Eye (tissue), 1 donor: ENCODE measurements around the gene SHLD1.

ENCODE experiments used
- DNase-seq: peaks from one replicate; pipeline ENCODE4 v3.0.0-alpha.2; 2015

SHLD1 gene

DNA sequence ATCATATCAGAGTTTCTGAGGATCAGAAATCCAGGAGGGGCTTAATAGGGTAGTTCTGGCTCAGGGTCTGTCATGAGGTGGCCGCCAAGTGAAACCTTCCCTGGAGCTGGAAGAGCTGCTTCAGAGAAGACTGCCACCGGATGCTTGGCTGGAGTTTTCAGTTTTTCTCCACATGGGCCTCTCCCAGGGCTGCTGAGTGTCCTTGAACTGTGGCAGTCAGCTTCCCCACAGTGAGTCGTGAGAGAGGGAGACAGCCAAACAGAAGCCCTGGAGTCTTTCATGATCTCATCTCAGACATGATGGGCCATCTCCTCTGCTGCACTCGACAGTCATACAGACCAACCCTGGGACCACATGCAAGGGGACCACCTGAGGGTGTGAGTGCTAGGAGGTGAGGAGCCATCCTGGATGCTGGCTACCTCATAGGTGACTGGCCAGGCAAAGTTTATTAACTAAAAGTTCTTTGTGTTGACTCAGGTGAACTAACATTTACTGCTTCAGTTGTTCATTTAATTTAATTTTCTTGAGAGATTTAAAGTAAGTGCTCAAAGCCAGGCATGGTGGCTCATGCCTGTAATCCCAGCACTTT, 71.5 kb downstream of the SHLD1 start:
- DNase-seq: no peak

DNA sequence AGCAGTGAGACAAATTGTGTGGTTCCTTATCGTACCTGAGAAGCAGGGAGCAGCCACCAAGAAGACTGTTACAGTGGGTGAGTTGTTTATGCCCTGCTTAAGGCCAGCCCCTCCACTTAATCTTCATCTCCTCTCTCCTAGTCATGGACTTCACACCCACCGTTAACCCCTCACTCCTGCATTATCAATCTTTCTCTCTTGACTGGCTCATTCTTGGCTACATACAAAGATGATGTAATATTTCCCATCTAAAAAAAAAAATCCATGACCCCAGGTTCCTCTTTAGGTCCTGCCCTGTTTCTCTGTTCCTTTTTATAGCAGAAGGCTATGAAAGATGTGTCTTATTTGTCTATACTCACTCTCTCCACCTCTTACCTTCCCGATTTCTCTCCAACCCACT, 72.4 kb downstream of the SHLD1 start:
- DNase-seq: no peak

DNA sequence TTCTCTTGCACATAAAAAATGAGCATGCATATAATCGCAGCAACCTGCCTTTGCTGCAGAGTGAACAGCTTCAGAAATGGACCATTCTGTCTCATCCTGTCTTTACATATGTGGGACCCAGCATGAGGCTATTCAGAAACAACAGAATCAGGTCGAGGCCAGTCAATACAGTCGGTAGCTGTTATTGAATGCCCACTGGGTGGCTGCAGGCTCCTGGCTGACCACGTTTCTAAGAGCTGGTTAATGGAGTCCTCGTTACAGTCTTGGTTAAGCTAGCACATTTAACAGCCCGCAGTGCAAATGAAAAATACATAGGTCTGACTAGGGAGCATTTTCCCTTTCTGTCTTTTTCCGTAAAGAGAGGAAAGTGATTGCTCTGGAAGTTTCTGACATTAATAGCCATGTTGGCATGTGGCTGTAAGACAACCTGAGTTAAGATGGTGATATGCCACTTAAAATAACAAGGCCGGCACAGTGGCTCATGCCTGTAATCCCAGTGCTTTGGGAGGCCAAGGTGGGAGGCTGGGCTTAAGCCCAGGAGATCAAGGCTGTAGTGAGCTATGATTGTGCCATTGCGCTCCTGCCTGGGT, 75.0 kb downstream of the SHLD1 start:
- peak; percentile 52 for DNase-seq

DNA sequence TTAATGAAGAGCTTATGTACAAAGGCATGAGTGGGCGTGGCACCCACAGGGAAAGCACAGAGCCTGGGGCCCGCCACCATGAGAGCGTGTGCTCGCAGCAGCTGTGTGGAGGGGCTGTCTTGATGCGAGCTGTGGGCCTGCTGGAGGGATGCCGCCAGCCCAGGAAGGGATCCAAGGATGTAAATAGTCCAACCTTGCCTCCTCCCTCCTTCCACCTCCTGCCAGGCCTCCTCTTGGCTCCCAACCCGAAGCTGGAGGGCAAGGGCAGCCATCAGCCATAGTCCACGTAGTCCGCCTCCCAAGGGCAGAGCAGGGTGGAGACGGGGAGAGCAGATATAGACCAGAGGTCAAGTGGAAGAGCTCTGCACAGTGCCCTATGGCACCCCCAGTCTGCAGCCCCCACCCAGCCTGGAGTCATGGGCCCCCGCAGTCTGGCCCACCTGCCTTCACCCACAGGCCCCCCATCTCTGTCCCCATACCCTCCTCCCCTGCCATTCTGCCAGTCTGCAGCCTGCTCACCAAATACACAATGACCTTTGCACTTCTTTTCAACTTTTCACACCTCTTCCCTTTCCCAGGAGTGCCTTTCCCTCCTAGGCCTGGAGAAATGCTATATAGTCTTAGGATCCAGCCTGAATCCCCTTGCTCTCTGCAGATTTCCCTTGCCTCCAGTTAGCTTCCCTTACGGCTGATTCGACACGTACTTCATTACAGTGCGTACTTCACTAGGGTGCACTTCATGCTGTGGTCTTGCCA, 77.1 kb downstream of the SHLD1 start:
- DNase-seq: no peak

DNA sequence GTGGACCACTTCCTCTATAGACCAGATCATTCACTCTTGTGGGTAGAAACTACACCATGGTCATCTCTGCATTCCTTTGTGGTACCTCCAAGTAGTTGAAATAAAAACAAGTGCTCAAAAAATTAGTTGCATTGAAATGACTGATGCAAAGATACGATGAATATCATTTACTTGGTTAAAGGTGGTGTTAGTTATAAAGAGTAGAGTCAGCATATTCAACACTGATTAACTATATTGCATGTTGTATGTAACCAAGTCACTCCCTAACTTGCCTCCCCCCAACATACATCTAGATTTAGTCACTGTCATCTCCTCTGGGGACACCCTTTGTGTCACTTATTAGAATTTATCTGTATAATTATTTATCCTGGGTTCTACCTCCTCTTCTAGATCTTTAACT, 77.7 kb downstream of the SHLD1 start:
- DNase-seq: no peak

DNA sequence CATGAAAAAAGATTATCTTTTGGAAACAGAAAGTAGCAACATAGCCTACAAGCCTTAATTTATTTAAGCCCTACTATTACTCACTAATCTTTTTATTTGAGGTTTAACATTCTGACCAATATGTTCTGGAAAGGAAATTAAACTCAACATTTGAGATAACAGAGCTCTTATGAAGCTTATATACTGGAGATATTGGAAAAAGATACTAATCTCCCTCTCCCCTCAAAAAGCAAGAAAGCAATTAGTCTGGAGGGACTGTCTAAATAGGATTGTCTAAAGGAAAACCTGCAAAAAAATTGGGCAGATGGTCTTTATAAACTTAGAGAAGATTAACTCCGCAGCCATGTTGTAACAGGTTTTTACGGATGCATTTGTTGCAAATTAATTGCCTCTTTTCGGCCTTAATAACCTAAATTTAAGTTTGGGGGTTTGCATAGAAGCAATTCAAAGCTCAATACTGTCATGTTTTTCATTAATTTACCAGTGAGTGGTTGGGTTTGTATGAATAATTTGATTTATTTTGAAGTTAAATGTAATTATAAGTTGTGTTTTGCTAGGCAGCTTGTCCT, 79.1 kb downstream of the SHLD1 start:
- DNase-seq: no peak

DNA sequence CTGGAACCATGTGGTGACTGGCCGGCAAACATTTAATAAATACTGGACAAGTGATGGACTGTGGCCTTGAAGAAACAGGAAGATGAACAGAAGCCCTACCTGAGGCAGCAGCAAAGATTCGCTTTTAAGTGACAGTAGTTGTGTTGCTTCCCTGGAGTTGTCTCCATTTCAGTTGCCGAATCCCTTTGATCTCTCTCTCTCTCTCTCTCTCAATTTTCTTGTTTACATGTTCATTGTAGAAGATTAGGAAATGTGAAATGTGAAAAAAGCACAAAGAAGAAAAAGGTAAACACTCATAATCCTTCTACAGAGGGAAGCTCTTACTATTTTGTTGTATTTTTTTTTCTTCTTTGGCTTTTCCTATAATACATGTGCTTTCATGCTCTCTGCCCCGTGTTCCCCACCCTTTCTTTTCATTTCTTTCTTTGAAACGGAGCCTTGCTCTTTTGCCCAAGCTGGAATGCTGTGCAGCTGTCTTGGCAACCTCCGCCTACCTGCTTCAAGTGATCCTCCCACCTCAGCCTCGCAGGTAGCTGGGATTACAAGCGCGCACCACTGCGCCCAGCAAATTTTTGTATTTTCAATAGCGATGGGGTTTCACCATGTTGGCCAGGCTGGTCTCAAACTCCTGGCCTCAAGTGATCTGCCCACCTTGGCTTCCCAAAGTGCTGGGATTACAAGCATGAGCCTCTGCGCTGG, 81.5 kb downstream of the SHLD1 start:
- no peak for DNase-seq

DNA sequence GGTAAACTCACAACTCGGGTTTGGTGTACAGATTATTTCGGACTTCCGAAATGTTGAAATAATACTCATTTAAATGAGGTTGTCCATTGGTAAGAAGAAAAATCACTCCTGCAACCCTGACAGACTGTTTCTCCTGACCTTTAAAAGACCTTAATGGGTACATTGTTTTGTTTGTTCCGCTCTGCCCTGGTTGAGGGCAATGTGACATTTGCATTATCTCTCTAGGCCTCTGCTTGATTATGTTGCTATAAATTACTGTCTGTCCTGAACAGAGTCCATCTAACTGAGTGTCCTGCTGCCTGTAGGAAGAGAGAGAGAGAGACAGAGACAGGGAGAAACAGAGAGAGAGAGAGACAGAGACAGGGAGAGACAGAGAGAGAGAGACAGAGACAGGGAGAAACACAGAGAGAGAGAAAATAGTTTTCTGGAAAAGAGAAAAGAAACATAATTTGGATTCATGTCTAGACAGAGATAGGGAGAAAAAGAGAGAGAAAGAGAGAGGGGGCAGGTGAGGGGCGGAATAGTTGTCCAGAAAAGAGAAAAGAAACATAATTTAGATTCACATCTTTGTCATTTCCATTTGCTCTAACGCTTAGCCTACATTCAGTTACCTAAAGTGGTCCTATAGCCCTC, 83.2 kb downstream of the SHLD1 start:
- DNase-seq: no peak

DNA sequence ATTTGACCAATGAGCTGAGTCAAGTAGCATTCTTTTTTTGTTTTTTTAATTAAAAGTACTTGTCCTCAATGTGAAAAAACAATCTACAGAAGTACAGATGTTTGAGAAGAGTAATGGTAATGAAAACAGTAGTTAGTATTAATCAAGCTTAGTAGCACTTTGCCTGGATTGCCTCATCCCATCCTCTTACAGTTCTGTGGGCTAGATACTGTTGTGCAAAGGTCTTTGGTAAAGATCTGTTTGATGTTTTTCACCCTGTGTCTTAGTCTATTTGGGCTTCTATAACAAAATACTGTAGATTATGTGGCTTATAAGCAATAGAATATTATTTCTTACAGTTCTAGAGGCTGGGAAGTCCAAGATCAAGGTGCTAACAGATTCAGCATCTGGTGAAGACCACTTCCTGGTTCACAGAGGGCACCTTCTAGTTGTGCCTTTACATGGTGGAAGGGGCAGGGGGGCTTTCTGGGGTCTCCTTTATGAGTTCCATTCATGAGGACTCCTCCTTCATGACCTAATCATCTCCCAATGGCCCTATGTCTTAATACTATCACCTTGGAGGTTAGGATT, 84.3 kb downstream of the SHLD1 start:
- no peak for DNase-seq

DNA sequence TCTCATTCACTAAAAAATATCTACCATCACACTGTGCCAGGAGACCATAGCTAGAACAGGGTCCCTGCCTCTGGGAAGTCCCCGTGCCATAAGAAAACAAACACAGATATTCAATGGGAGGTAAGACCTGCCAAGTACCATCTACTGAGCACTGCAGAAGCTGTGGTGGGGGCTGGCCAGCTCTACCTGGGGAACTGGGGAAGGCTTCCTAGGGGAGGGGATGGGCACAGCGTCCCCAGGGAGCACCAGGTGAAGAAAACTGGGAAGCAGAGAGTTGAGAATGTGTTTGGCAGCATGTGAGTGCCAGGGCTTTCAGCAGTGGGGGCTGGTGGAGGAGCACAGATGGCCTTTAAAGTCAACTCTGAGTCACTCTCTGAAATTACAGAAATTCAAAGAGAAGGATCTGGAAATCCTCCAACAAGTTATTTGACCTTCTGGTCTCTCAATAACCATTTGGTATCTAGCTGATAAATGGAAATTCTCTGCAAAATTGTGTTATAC, 85.2 kb downstream of the SHLD1 start:
- DNase-seq: no peak

DNA sequence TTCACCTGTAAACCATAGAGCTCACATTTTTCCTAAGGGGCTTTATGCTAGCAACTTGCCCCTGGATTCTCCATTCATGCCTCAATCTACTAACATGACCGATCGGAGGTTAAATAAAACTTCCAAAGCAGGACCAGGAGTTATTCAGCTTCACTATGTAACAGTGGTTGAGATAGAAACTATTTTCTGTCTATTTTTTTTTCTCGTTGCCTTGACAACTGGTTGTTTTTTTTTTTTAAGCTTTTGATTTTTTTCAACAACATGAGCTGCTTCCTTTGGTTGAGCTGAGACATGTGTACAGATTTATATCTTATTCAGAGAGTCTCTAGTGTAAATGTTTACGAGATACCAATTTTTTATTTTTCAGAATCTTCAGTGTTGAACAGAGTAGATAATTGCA, 85.7 kb downstream of the SHLD1 start:
- peak; percentile 63 for DNase-seq

DNA sequence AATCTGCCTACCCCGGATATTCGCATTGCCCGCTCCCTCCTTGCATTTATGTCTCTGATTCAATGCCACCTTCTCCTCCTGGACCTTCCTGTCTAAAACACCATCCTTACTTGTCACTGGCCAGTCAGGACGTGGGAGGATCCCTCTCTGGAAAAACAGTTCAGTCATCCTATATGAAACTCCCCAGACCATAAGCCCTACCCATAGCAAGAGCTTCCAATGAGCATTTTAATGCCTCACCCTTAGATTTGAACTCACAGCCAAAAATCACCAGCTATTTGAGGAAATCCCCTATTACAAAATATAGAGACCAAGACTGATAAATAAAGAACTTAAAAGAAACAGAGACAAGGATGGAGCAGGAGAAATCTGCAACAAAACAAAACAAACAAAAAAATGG, 86.4 kb downstream of the SHLD1 start:
- DNase-seq: no peak

DNA sequence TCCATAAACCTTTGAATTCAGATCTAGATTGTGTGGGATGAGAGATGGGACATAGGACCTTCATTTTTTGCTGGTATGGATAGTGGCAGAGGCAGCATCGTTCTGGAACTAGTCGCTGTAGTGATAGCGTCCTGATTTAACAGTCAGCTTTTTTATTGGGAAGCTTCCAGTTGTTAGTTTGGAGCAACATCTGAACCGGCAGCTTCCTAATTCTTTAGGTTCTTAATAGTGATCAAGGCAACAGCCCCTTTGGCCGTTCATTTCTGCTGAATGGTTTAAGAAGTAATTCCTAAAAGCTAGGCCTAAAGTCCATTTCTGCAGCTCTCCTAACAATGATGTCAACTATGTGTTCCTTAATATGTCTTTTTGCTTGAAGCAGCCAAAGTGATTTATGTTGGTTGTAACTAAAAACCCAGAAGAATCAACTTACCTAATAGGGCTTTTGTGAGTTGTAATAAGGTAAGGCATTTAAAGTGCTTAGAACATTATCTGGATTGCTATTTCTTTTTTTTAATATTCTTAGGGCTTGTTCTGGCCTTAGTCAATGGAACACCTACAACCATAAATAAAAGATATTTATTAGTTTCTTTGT, 90.3 kb downstream of the SHLD1 start:
- no peak for DNase-seq

DNA sequence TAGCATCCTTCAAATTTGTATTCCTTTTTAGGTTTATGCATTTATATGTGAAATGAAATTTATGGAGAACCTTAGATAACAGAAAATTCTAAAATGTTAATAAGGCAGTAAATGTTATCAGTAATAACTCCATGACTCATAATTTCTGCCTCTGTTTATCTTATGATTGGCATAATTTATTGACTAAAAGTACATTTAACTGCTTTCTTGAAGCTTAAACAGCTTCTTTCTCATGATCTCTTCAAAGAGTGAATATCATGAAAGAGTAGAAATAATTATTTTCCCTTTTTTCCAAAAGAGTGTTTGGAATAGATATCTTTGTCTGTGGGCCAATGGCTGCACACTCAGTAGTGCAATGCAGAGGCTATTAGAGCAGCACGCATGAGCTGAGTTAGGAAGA, 91.3 kb downstream of the SHLD1 start:
- no peak for DNase-seq

DNA sequence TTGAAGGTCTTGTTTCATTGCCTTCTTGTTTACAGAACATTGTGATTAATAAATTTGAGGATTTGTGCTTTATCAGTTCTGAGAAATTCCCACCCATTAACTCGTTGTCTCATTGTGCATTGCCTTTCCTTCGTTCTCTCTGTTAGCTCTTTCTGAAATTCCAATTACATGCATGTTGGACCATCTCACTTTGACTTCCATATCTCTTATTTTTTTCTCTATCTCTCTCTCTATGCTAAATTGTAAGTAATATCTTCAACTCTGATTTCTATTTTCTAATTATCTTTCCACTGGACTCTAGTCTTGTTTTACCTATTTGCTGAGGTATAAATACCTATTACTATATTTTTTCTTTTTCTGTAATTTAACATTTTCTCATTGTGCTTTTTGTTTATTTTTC, 92.3 kb downstream of the SHLD1 start:
- no peak for DNase-seq

DNA sequence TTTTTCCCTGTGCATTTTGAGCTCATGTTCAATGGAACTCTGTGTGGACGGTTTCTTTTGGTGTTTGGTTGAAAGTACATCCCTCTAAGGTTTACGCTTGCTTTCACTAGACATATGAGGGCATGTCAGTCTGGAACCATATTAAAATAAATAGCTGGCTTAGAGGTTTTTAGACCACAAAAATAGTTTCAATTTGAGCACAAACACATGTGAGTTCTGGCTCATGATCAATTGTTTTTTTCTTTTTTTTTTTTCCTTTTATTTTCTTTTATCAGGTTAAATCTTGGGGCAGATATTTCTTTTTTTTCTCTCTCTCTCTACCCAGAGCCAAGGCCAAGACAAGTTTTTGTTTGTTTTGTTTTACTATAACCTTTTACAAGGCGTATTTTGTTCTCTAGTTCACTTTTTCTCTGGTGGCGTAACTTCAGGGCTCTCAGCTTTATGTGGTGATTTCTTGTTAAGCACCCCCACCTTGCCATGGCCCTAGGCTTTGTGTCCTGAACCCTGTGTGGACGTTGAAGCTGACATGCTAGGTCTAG, 92.9 kb downstream of the SHLD1 start:
- no peak for DNase-seq

DNA sequence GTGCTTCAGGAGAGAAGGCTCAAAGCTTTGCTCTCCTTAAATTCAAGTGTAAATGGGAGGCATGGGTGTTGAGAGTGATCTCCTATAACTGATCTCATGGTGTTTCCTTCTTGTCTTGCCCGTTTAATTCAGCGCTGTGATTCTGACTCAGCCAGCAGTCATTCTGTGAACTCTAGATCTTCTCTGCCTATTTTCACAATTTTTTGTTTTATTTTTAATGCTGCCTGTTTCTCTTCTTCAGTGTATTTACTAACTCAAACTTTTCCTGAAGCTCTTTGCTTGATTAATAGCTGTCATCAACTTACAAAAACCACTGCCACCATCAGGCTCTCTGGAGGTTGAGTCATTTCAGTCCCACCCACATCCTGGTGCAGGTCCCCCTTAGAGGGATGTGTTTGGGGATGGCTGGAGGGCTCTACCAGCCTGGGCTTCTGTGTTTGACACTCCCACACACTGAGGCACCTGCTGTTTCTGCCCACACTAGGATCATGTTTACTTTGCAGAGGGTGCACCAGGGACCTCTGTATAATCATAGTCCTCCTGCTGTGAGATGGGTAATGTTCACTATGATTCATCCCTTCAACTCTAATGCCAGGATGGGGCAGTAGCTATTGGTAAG, 94.0 kb downstream of the SHLD1 start:
- no peak for DNase-seq

DNA sequence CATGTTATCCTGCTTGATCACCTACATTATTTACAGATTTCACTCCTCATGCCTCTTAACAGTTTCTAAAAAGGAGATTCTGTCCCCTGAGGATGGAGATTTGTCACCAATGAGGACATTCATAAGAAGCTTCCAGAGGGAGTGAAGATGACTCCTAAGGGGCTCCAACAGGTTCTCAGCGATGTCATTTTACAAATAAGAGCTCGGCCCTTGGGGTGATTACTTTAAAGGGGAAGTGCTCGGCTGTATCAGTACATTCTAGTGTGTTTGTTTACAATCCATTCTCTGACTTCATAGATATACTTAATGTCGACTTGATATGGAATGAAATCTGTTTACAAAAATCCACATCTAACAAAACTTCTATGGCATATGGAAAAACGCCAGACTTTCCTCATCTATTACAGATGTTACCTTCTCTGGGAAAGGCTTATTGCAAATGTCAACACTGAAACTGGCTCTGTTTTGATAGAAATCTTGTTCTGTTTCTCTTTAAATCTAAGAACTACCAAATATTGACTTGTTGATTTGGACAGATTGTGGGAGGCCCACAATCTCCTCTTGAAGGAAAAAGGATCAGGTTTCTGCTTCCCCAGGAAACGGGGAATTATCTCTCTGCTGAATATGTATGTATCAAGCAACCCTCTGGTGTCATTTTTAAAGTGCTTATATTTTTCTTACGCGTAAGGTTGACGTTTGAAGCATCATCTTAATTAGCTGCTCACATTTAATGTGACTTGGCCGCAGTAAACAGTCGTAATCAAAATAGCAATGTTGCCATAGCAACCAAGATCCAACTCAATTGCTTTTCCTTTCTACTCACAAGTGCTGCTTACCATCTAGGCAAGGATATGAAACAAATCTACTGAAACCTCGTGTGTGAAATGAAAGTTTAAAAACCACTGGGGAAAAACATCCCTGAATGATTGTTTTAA, 95.7 kb downstream of the SHLD1 start:
- peak; percentile 59 for DNase-seq

DNA sequence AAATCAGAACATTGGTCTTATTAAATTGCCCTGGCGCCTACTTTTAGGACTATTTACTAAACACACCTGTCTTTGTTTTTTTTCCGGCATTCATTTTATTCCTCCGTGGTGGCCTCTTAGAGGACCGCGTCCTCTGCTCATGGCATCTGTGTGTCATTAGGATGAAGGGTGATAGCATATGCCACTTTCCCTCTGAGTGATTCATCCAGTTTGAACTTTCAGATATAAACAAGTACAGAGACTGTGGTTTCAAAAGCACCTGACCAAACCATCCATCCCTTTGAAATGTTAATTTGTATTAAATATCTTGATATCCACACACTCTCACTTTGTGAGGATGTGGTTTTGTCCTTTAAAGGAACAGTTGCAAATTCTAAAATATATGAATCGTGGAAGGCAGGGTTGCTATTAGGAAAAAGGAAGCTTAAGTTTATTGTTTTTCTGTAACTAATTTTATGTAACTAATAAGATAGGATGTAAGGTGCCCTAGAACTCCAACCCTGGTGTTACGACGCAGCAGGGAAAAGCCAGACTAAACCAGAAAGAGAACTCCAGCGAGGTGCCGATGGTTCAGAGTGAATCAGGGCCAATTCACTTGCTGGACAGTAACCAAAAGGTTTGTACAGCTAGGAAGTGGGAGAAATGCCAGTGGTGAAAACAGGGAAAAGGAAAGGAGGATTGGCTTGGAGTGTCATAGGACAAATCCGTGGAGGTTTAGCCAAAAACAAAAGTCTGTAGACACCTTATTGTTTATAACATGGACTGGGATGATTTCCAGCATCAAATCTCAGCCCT, 98.7 kb downstream of the SHLD1 start:
- no peak for DNase-seq
